Activated CD8-positive, alpha-beta T cell treated with anti-CD3 and anti-CD28 coated beads for 36 hours (primary cell): ENCODE data around the gene PFKFB3. TPM values are rescaled to one million over a fixed set of nuclear protein-coding genes. Genes with fewer than 3 reads are reported as not detected.
"Not testable (repeated sequence)": the region's sequence is repeated elsewhere in the genome, so short reads cannot be mapped to it uniquely, and the experiment has no call there.

Source experiments
- ATAC-seq: fragments of 200-7000 bp; cut with Tn5 transposase; one replicate; pipeline ENCODE4 v1.10.0; 2021; ENCODE audit warnings: mild to moderate bottlenecking, moderate library complexity
- CTCF ChIA-PET: fragments of 350-600 bp; sonication (Branson Sonifier 250); formaldehyde crosslinking; loops from one replicate; lab custom pipeline; 2021; ENCODE audit warnings: antibody characterized with exemption; lab: Charles Lee
- POLR2A ChIA-PET: fragments of 350-600 bp; sonication (Branson Sonifier 250); formaldehyde crosslinking; loops from one replicate; lab custom pipeline; 2021; ENCODE audit warnings: antibody characterized with exemption; lab: Charles Lee
- DNase-seq: peaks from one replicate; pipeline ENCODE4 v3.0.0-alpha.2; 2020
- H3K27ac Mint-ChIP-seq: one replicate; pipeline ENCODE4 v1.8.0; 2021; ENCODE audit warnings: mild to moderate bottlenecking, mixed read lengths
- H3K27me3 Mint-ChIP-seq: one replicate; pipeline ENCODE4 v1.8.0; 2021; ENCODE audit warnings: mixed read lengths
- H3K36me3 Mint-ChIP-seq: one replicate; pipeline ENCODE4 v1.8.0; 2021; ENCODE audit warnings: low read depth, mixed read lengths
- H3K4me1 Mint-ChIP-seq: one replicate; pipeline ENCODE4 v1.8.0; 2021; ENCODE audit warnings: low read depth, mixed read lengths
- H3K4me3 Mint-ChIP-seq: one replicate; pipeline ENCODE4 v1.8.0; 2021; ENCODE audit warnings: mild to moderate bottlenecking, moderate library complexity, mixed read lengths
- H3K9me3 Mint-ChIP-seq: one replicate; pipeline ENCODE4 v1.8.0; 2021; ENCODE audit warnings: mixed read lengths
- intact Hi-C: fragments of 100-400 bp; cut with micrococcal nuclease; formaldehyde crosslinking; loops from one replicate; pipeline ENCODE4 v1.10.0; 2022
- total RNA-seq, 2 experiments: library from RNA; stranded (reverse); gene quantifications; one replicate each; pipeline ENCODE4 v1.2.3, GENCODE V29; 2021
- TF ChIP-seq, protein P1 (sequence below): fragments of 200-600 bp; IDR thresholded peaks from one replicate; pipeline ENCODE4 v1.8.0; 2022; ENCODE audit warnings: antibody characterized with exemption, mild to moderate bottlenecking

Gene PFKFB3
- total RNA-seq, 2 experiments from 2014 or later, result 107 to 117 TPM

DNA sequence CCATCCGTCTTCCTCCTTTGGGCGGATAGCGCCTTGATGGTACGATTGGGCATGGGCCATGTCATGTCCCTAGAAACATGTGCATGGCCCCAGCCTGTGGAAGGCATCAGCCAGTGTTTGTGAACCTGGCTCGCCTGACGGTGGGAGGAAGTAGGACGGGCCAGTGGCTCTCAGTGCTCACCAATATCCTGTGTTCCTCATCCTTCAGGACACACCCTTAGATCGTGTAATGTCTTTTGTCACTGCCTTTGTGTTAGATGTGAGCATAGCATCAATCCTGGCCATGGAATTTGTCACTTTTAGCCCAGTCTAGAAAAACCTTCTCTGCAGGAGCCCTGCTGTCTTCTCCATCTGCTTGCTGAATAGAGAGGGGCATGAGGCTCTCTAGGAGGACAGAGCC, 77.6 kb downstream of the PFKFB3 start:
- Mint-ChIP-seq H3K4me1 (peaks cover 22% of the 10 kb centered on the region), H3K27me3 (no peaks in the 10 kb centered on the region), H3K36me3 (peaks cover 4% of the 10 kb centered on the region), H3K27ac (no peak overlapping the region), H3K4me3 (no peak overlapping the region), H3K9me3 (peaks cover 3% of the 10 kb centered on the region)
- DNase-seq, result no peak
- POLR2A ChIA-PET, result no interaction called here
- TF ChIP-seq, protein P1, sequence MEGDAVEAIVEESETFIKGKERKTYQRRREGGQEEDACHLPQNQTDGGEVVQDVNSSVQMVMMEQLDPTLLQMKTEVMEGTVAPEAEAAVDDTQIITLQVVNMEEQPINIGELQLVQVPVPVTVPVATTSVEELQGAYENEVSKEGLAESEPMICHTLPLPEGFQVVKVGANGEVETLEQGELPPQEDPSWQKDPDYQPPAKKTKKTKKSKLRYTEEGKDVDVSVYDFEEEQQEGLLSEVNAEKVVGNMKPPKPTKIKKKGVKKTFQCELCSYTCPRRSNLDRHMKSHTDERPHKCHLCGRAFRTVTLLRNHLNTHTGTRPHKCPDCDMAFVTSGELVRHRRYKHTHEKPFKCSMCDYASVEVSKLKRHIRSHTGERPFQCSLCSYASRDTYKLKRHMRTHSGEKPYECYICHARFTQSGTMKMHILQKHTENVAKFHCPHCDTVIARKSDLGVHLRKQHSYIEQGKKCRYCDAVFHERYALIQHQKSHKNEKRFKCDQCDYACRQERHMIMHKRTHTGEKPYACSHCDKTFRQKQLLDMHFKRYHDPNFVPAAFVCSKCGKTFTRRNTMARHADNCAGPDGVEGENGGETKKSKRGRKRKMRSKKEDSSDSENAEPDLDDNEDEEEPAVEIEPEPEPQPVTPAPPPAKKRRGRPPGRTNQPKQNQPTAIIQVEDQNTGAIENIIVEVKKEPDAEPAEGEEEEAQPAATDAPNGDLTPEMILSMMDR, result no peak
- no peak for ATAC-seq
- CTCF ChIA-PET, result interaction anchor here (1.5 to 2.0 kb wide), 2 partner anchors 24 to 78 kb away, joined by 4 to 5 read pairs; partner anchors contain the start of gene PFKFB3
- intact Hi-C loops, result no loop called here

DNA sequence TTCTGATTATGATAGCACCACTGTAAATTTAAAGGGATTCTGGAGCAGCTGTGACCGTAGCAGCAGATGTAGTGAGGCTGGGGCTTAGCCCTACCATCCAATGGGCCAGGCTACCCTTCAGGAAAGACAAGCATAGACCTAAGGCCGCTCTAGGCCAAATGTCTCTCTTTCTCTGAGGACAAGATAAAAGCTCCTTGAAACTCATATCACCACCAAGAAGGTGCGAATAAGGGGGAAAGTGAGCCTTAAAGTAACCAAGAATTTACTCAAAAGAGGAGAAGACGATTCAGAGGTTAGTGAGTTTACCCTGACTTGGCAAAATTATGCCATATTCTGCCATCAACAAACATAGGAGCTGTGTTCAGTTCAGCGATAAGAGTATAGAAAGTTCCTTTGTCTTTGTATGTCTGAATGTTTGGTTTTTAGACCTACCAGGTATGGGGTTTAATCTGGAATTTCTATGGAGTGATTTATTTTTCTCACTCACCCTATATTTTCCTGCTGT, 79.8 kb downstream of the PFKFB3 start:
- Mint-ChIP-seq H3K9me3 (peaks cover 2% of the 10 kb centered on the region), H3K27me3 (no peaks in the 10 kb centered on the region), H3K27ac (no peak overlapping the region), H3K4me1 (peaks cover 5% of the 10 kb centered on the region), H3K4me3 (no peak overlapping the region), H3K36me3 (peaks cover 2% of the 10 kb centered on the region)
- ChIA-PET POLR2A (interaction anchor here (0.8 kb wide), 1 partner anchor 65 kb away, joined by 3 read pairs; no protein-coding TSS in a partner anchor), CTCF (interaction anchor here (0.8 to 2.0 kb wide), 2 partner anchors 80 to 120 kb away, joined by 3 to 5 read pairs; partner anchors contain the start of gene PFKFB3)
- DNase-seq, result no peak
- TF ChIP-seq, protein P1, result no peak
- intact Hi-C loops, result no loop called here
- no peak for ATAC-seq

DNA sequence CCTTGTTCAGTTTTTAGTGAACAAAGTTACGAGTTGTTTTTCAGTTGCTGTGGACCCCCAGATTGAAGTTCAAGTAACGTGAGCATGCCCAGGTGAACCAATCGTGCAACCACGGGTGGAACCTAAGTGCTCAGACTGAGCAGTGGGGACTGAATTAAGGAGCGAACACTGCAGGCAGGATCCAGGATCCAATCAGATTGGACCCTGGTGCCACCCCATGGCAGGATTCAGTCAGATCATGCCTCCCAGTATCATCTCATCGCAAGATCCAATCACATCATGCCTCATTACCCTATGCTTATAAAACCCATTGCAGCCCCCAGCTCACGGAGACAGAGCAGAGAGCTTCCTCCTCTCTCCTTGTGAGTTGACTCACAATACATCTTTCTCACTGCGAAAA, 80.9 kb downstream of the PFKFB3 start:
- no peak for DNase-seq
- no peaks in the 10 kb centered on the region for H3K27me3 Mint-ChIP-seq
- no peak overlapping the region for H3K27ac Mint-ChIP-seq
- no peaks in the 10 kb centered on the region for H3K9me3 Mint-ChIP-seq
- TF ChIP-seq, protein P1, result no peak
- ATAC-seq, result no peak
- CTCF ChIA-PET, result no interaction called here
- intact Hi-C loops, result no loop called here
- no peak overlapping the region for H3K4me3 Mint-ChIP-seq
- no peaks in the 10 kb centered on the region for H3K36me3 Mint-ChIP-seq
- H3K4me1 Mint-ChIP-seq, result peaks cover 4% of the 10 kb centered on the region
- POLR2A ChIA-PET, result no interaction called here

DNA sequence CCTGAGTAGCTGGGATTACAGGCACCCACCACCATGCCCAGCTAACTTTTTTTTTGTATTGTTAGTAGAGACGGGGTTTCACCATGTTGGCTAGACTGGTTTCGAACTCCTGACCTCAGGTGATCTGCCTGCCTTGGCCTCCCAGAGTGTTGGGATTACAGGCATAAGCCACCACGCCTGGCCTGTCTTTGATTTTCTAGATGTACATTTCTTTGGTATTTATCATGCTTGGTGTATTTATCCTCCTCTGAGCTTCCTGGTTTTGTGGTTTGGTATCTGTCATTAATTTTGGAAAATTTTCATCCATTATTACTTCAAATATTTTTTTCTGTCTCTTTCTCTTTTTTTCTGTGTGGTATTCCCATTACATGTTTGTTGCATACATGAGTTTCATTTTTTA, 87.9 kb downstream of the PFKFB3 start:
- CTCF ChIA-PET, result interaction anchor here (1.7 kb wide), 1 partner anchor 13 kb away, joined by 3 read pairs; no protein-coding TSS in a partner anchor
- H3K4me1 Mint-ChIP-seq, result peaks cover 36% of the 10 kb centered on the region
- peak overlapping the region; percentile 86 for H3K27ac Mint-ChIP-seq
- peaks cover 14% of the 10 kb centered on the region for H3K36me3 Mint-ChIP-seq
- H3K4me3 Mint-ChIP-seq, intact Hi-C loops, ATAC-seq, H3K27me3 Mint-ChIP-seq, DNase-seq: not testable (repeated sequence)
- peaks cover 13% of the 10 kb centered on the region for H3K9me3 Mint-ChIP-seq
- POLR2A ChIA-PET, result interaction anchor here (1.1 to 1.8 kb wide), 3 partner anchors 10 to 57 kb away, joined by 4 to 5 read pairs (median 4); no protein-coding TSS in a partner anchor

DNA sequence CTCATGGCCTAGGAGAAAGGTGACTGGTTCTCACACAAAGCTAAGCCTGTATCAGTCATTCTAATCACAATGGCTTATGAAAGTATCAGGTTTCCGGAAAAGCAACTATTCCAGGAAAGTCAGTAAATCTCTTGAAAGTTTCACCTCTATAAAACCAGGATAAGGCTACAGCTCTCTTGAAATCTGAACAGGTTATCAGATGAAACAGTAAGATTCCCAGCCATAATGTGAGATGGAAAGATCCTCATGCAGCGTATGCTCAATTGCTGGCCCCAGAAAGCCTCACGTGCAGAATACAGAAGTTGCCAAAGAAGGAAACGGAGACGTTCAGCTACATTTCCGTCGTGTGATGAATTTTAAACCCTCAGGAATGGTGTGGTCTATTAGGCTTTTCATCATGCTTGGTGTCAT, 90.0 kb downstream of the PFKFB3 start:
- Mint-ChIP-seq H3K27ac (peak overlapping the region; percentile 70), H3K4me1 (peaks cover 52% of the 10 kb centered on the region), H3K27me3 (no peaks in the 10 kb centered on the region), H3K4me3 (no peak overlapping the region), H3K9me3 (peaks cover 15% of the 10 kb centered on the region), H3K36me3 (peaks cover 16% of the 10 kb centered on the region)
- POLR2A ChIA-PET, result no interaction called here
- no peak for ATAC-seq
- CTCF ChIA-PET, result interaction anchor here (1.5 kb wide), 1 partner anchor 29 kb away, joined by 3 read pairs; no protein-coding TSS in a partner anchor
- TF ChIP-seq, protein P1, result no peak
- intact Hi-C loops, result no loop called here
- no peak for DNase-seq

DNA sequence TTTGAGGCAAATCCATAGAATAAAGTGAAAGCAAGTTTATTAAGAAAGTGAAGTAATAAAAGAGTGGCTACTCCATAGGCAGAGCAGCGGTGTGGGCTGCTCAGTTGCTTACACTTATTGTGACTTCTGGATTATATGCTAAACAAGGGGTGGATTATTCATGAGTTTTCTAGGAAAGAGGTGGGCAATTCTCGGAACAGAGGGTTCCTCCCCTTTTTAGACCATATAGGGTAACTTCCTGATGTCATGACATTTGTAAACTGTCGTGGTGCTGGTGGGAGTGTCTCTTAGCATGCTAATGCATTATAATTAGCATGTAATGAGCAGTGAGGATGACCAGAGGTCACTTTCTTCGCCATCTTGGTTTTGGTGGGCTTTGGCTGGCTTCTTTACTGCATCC, 93.7 kb downstream of the PFKFB3 start:
- DNase-seq, result peak; percentile 52
- intact Hi-C loops, ATAC-seq, H3K4me3 Mint-ChIP-seq, H3K27me3 Mint-ChIP-seq: not testable (repeated sequence)
- peaks cover 15% of the 10 kb centered on the region for H3K9me3 Mint-ChIP-seq
- ChIA-PET POLR2A (interaction anchor here (1.3 kb wide), 1 partner anchor 52 kb away, joined by 7 read pairs; no protein-coding TSS in a partner anchor), CTCF (interaction anchor here (0.8 kb wide), 1 partner anchor 94 kb away, joined by 3 read pairs; the partner anchor contains the start of gene PFKFB3)
- peaks cover 28% of the 10 kb centered on the region for H3K36me3 Mint-ChIP-seq
- H3K27ac Mint-ChIP-seq, result peak overlapping the region; percentile 83
- peaks cover 70% of the 10 kb centered on the region for H3K4me1 Mint-ChIP-seq
